GM19025 (cell line): ENCODE results near the gene PPP1R12B.
"Not testable (repeated sequence)": the region's sequence is repeated elsewhere in the genome, so short reads cannot be mapped to it uniquely, and the experiment has no call there.

Source experiments
- ATAC-seq: cut with Tn5 transposase; IDR thresholded peaks from one replicate; pipeline ENCODE4 v1.9.1; 2021; ENCODE audit warnings: mild to moderate bottlenecking, low read depth, moderate library complexity; ENCODE audit not compliant: unreplicated experiment

PPP1R12B gene

GRCh38 chr1:202623476-202623875, 275.0 kb downstream of the PPP1R12B start:
- not testable (repeated sequence) for ATAC-seq

- ATAC-seq: no peak
These were observed 275.7 kb downstream of the PPP1R12B start for GRCh38 chr1:202624088-202624780.

- no peak for ATAC-seq
These were observed 276.2 kb downstream of the PPP1R12B start for GRCh38 chr1:202624781-202625108.

- ATAC-seq: no peak
These were observed 277.2 kb downstream of the PPP1R12B start for GRCh38 chr1:202625416-202626360.

- not testable (repeated sequence) for ATAC-seq
These were observed 278.5 kb downstream of the PPP1R12B start for GRCh38 chr1:202627036-202627435.

GRCh38 chr1:202627841-202628565, 279.5 kb downstream of the PPP1R12B start:
- no peak for ATAC-seq

GRCh38 chr1:202628646-202629215, 280.2 kb downstream of the PPP1R12B start:
- no peak for ATAC-seq

GRCh38 chr1:202629257-202629811, 280.8 kb downstream of the PPP1R12B start:
- peak; percentile 72 for ATAC-seq

GRCh38 chr1:202630096-202630495, 281.6 kb downstream of the PPP1R12B start:
- ATAC-seq: not testable (repeated sequence)

- ATAC-seq: no peak
These were observed 282.0 kb downstream of the PPP1R12B start for GRCh38 chr1:202630541-202630940.

GRCh38 chr1:202631076-202631923, 282.8 kb downstream of the PPP1R12B start:
- no peak for ATAC-seq

- no peak for ATAC-seq
These were observed 283.7 kb downstream of the PPP1R12B start for GRCh38 chr1:202632241-202632640.

GRCh38 chr1:202636171-202636570, 287.7 kb downstream of the PPP1R12B start:
- ATAC-seq: not testable (repeated sequence)

- not testable (repeated sequence) for ATAC-seq
These were observed 289.0 kb downstream of the PPP1R12B start for GRCh38 chr1:202637321-202638018.

- no peak for ATAC-seq
These were observed 289.7 kb downstream of the PPP1R12B start for GRCh38 chr1:202638019-202638700.

GRCh38 chr1:202638701-202639305, 290.3 kb downstream of the PPP1R12B start:
- ATAC-seq: not testable (repeated sequence)

- ATAC-seq: no peak
These were observed 291.0 kb downstream of the PPP1R12B start for GRCh38 chr1:202639500-202639899.

GRCh38 chr1:202642212-202642611, 293.7 kb downstream of the PPP1R12B start:
- ATAC-seq: no peak
